Coronary artery (tissue), 2 donors: ENCODE data around the gene MAPK6.
A peak's percentile ranks its signal among the peaks of the same experiment; 100 is the strongest.

ENCODE experiments used
- DNase-seq: peaks from one replicate; pipeline ENCODE4 v3.0.0-alpha.2; 2017; ENCODE audit warnings: low spot score
- H3K27ac ChIP-seq, 2 donors: fragments of 200-600 bp; sonication (generic); one replicate each; pipeline ENCODE4 v1.5.1; 2016 to 2019
- H3K4me3 ChIP-seq: fragments of 200-600 bp; sonication (generic); 2 replicates; pipeline ENCODE4 v1.5.1; 2016; ENCODE audit warnings: mild to moderate bottlenecking, moderate library complexity
- TF ChIP-seq, protein P1 (sequence below): fragments of 200-600 bp; sonication (generic); IDR thresholded peaks from one replicate; pipeline ENCODE4 v1.5.1; 2019; ENCODE audit warnings: antibody characterized with exemption

The MAPK6 gene

DNA sequence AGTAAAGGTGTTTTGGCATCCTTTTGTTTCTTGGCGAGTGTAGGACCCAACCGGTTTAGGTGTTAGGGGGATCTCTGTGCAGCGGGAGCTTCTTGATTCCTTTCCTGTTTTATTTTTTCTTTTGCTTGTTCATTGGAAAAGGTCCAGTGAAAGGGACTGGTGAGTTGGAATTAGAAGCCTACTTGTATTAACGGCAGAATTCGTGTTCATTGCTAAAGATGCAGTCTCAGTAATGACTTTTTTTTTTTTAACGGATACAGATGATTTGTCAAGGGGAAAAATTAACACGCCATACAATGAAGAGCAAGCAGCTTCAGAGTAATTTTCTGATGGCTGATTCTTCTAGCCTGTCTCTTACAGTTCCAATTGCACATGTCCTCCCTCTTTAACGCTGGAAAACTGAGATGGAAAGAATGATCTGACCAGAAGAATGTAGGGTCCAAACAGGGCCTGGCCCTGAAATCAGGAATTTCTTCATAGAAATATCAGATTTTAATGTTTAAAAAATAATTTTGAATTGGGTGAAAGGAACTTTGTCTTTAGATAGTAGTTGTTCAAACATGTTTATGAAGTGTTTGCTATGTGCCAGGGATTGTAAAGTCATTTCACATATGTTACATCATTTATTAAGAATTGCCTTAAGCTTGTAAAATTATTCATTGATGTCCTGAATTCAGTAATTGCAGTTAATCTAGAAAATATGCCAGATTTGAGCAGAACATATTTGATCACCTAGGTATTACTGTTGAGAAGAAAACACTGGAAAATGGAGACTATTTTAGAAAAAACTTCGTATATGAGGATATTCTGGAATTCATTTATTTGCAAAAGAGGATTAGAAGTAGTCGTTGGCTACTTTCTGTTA lies 1.4 kb downstream of the MAPK6 start:
- peak overlapping the region; percentile 85 for H3K4me3 ChIP-seq
- DNase-seq = no peak
- TF ChIP-seq, protein P1, sequence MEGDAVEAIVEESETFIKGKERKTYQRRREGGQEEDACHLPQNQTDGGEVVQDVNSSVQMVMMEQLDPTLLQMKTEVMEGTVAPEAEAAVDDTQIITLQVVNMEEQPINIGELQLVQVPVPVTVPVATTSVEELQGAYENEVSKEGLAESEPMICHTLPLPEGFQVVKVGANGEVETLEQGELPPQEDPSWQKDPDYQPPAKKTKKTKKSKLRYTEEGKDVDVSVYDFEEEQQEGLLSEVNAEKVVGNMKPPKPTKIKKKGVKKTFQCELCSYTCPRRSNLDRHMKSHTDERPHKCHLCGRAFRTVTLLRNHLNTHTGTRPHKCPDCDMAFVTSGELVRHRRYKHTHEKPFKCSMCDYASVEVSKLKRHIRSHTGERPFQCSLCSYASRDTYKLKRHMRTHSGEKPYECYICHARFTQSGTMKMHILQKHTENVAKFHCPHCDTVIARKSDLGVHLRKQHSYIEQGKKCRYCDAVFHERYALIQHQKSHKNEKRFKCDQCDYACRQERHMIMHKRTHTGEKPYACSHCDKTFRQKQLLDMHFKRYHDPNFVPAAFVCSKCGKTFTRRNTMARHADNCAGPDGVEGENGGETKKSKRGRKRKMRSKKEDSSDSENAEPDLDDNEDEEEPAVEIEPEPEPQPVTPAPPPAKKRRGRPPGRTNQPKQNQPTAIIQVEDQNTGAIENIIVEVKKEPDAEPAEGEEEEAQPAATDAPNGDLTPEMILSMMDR = no peak

DNA sequence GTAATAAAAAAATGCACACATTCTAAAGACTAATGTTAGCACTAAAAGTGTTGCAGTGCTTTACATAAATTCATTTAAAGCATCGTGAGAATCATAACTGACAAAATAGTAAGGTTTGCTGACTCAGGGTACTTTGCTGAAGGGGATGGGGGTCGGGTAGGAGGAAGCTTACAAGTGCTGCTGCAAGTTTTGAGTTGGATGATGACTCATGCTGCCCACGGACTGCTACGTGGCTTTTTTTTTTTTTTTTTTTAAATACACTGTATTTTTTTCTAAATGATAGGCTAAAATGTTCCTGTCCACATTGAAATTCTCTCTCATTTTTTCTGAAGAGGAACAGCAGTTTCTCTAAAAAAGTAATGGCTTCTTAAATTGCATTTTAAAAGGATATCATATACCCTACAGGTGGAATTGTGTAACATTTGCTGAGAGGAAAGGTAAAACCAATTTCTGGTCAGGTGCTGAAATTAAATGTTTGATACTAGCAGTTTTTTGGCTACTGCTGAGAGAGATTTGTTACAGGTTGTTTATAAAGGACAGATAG lies 2.2 kb downstream of the MAPK6 start:
- TF ChIP-seq, protein P1 = no peak
- Histone ChIP-seq H3K4me3 (peak overlapping the region; percentile 85), H3K27ac (peak overlapping the region; percentile 97 to 99)
- no peak for DNase-seq

More for the DNA sequence above, 1.4 kb downstream of the MAPK6 start:
- H3K27ac ChIP-seq = peak overlapping the region; percentile 97 to 99

DNA sequence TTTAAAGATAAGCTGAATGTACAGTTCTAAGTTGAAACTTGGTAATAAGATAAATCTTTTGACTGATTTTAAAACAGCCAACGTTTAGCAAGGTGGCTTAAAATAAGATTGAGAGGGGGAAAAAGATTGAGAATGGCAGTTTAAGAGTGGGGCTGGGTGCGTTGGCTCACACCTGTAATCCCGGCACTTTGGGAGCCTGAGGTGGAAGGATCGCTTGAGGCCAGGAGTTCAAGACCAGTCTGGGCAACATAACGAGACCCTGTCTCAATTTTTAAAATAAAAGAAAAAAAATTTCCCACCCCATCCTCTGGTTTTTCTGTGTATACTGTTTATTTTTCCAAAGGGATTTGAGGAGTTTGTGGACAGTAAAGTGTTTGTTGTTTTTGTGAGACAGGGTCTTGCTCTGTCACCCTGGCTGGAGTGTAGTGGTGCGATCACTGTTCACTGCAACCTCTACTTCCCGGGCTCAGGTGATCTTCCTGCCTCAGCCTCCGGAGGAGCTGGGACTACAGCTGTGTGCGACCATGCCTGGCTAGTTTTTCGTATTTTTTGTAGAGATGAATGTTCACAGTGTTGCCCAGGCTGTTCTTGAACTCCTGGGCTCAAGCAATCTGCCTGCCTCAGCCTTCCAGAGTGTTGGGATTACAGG lies 3.0 kb downstream of the MAPK6 start:
- Histone ChIP-seq H3K27ac (peak overlapping the region; percentile 46 to 97), H3K4me3 (peak overlapping the region; percentile 85)
- TF ChIP-seq, protein P1 = no peak
- DNase-seq = no peak

DNA sequence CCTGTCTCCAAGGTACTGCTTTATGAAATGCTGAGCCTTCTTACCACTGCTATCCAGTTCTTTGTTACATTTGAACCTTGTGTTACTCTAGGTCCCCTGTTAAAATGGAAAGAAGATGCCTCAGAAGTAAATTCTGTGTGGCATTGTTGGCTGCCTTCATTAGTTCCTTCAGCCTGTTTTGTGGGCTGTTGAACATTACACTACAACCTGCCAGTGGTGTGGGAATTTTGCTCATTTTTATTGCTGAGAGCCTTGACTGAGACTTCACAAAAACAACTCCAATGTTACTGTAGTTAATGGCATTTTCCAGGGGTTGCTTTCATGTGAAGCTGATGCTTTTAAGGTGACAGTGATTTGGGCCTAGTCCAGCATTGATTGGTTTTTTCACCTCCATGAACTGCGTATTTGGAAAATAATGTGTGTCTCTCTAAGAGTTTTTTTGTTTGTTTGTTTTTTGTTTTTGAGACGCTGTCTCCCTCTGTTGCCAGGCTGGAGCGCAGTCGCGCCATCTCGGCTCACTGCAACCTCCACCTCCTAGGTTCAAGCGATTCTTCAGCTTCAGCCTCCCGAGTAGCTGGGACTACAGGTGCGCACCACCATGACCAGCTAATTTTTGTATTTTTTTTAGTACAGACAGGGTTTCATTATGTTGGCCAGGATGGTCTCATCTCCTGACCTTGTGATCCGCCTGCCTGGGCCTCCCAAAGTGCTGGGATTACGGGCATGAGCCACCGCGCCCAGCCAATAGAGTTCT lies 4.3 kb downstream of the MAPK6 start:
- no peak overlapping the region for H3K4me3 ChIP-seq
- no peak overlapping the region for H3K27ac ChIP-seq
- TF ChIP-seq, protein P1 = no peak
- no peak for DNase-seq

DNA sequence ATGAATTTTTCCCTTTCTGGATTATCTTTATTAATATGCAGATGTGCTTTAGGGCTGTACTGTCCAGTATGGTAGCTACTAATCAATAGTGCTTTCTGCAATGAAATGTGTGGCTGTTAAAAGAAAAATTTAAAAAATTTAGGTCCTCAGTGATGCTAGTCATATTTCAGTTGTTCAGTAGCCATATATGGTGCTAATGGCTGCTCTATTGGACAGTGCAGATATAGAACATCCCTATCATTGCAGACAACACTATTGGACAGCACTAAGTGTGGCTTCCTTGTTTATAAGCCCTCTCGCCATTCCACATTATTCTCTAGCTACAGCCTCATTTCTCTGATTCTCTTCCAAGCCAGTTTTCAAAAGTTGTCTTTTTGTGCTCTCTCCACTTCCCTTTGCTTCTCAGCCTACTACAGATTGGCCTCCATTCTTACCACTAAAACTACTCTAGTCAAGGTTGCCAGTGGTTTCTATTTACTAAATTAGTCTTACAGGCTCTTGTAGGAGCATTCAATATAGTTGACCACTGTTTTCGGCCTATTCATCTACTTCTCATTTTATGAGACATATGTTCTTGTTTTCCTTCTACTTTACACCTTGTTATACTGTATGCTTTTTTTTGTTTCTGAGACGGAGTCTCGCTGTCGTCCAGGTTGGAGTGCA lies 9.5 kb downstream of the MAPK6 start:
- H3K27ac ChIP-seq = no peak overlapping the region
- H3K4me3 ChIP-seq = no peak overlapping the region
- TF ChIP-seq, protein P1 = no peak
- no peak for DNase-seq

DNA sequence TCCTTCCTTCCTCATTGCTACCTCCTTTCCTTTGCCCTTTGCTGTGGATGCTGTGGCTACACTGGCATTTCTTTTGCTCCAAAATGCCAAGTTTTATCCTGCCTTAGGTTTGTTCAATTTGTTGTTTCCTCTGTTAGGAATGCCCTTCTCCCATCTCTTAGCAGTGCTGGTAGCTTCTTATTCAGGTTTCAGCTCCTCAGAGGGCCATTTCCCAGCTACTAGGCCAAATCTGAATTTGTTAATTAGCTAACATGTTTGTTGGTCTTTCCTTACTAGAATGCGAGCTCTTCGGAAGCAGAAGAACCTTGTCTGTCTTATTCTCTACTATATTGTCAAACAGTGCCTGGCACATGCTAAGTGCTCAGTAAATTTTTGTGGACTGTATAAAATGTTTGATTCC lies 11.0 kb downstream of the MAPK6 start:
- Histone ChIP-seq H3K4me3 (no peak overlapping the region), H3K27ac (no peak overlapping the region)
- no peak for DNase-seq
- TF ChIP-seq, protein P1 = no peak
